ENCODE data around the gene MYRFL.

Gene MYRFL

GRCh38 chr12:69894800-69895383 lies 69.9 kb downstream of the MYRFL start:
- H3K4me3 ChIP-seq (ENCODE audit: low read length): no peak overlapping the region
- no peak overlapping the region for H3K27ac ChIP-seq (ENCODE audit: low read length)
- TF ChIP-seq CTCF (IDR thresholded peaks at IDR 0.05; ENCODE audit: low read depth, low read length): no peak
- no peak for TF ChIP-seq EZH2phosphoT487 (IDR thresholded peaks at IDR 0.05; ENCODE audit: low read depth)
- H3K4me2 ChIP-seq (ENCODE audit: low read length): no peak overlapping the region
- 0 out of 2 replicates have a peak, but pooled peaks cover 5% of the 10 kb centered on the region for H3K4me1 ChIP-seq (ENCODE audit: low read length)
- no peak overlapping the region for H3K9ac ChIP-seq (ENCODE audit: low read length)
- no peaks in the 10 kb centered on the region for H3K27me3 ChIP-seq (ENCODE audit: low read depth, low read length)
- no peaks in the 10 kb centered on the region for H3K36me3 ChIP-seq (replicated peaks; ENCODE audit: low read depth, low read length)
- H3K9me3 ChIP-seq (ENCODE audit: insufficient read depth, low read length): no peaks in the 10 kb centered on the region
- H2AFZ ChIP-seq (ENCODE audit: low read depth, low read length): no peak overlapping the region
- no peaks in the 10 kb centered on the region for H4K20me1 ChIP-seq (ENCODE audit: insufficient read depth, low read length)
- no peaks in the 10 kb centered on the region for H3K79me2 ChIP-seq (ENCODE audit: low read length)

GRCh38 chr12:69896653-69897381 lies 71.8 kb downstream of the MYRFL start:
- no peak for TF ChIP-seq EZH2phosphoT487 (IDR thresholded peaks at IDR 0.05; ENCODE audit: low read depth)
- TF ChIP-seq CTCF (IDR thresholded peaks at IDR 0.05; ENCODE audit: low read depth, low read length): no peak
- Histone ChIP-seq H3K27me3 (ENCODE audit: low read depth, low read length) (no peaks in the 10 kb centered on the region), H4K20me1 (ENCODE audit: insufficient read depth, low read length) (no peaks in the 10 kb centered on the region), H2AFZ (ENCODE audit: low read depth, low read length) (no peak overlapping the region), H3K4me2 (ENCODE audit: low read length) (no peak overlapping the region), H3K79me2 (ENCODE audit: low read length) (no peaks in the 10 kb centered on the region), H3K27ac (ENCODE audit: low read length) (no peak overlapping the region), H3K36me3 (replicated peaks; ENCODE audit: low read depth, low read length) (no peaks in the 10 kb centered on the region), H3K9ac (ENCODE audit: low read length) (no peak overlapping the region), H3K9me3 (ENCODE audit: insufficient read depth, low read length) (no peaks in the 10 kb centered on the region), H3K4me3 (ENCODE audit: low read length) (no peak overlapping the region), H3K4me1 (ENCODE audit: low read length) (peaks cover 9% of the 10 kb centered on the region)

GRCh38 chr12:69897744-69898143 lies 72.7 kb downstream of the MYRFL start:
- TF ChIP-seq CTCF (IDR thresholded peaks at IDR 0.05; ENCODE audit: low read depth, low read length) (no peak), EZH2phosphoT487 (IDR thresholded peaks at IDR 0.05; ENCODE audit: low read depth) (no peak)
- no peak overlapping the region for H3K9ac ChIP-seq (ENCODE audit: low read length)
- peaks cover 9% of the 10 kb centered on the region for H3K4me1 ChIP-seq (ENCODE audit: low read length)
- H3K79me2 ChIP-seq (ENCODE audit: low read length): no peaks in the 10 kb centered on the region
- no peak overlapping the region for H3K4me3 ChIP-seq (ENCODE audit: low read length)
- no peaks in the 10 kb centered on the region for H4K20me1 ChIP-seq (ENCODE audit: insufficient read depth, low read length)
- no peak overlapping the region for H2AFZ ChIP-seq (ENCODE audit: low read depth, low read length)
- H3K4me2 ChIP-seq (ENCODE audit: low read length): no peak overlapping the region
- no peaks in the 10 kb centered on the region for H3K36me3 ChIP-seq (replicated peaks; ENCODE audit: low read depth, low read length)
- H3K27me3 ChIP-seq (ENCODE audit: low read depth, low read length): no peaks in the 10 kb centered on the region
- no peak overlapping the region for H3K27ac ChIP-seq (ENCODE audit: low read length)
- H3K9me3 ChIP-seq (ENCODE audit: insufficient read depth, low read length): no peaks in the 10 kb centered on the region

GRCh38 chr12:69898236-69898635 lies 73.2 kb downstream of the MYRFL start:
- no peak overlapping the region for H3K4me3 ChIP-seq (ENCODE audit: low read length)
- H3K4me1 ChIP-seq (ENCODE audit: low read length): peaks cover 9% of the 10 kb centered on the region
- no peak overlapping the region for H3K27ac ChIP-seq (ENCODE audit: low read length)
- no peaks in the 10 kb centered on the region for H4K20me1 ChIP-seq (ENCODE audit: insufficient read depth, low read length)
- no peaks in the 10 kb centered on the region for H3K27me3 ChIP-seq (ENCODE audit: low read depth, low read length)
- H3K4me2 ChIP-seq (ENCODE audit: low read length): no peak overlapping the region
- H3K79me2 ChIP-seq (ENCODE audit: low read length): no peaks in the 10 kb centered on the region
- no peaks in the 10 kb centered on the region for H3K36me3 ChIP-seq (replicated peaks; ENCODE audit: low read depth, low read length)
- TF ChIP-seq EZH2phosphoT487 (IDR thresholded peaks at IDR 0.05; ENCODE audit: low read depth) (no peak), CTCF (IDR thresholded peaks at IDR 0.05; ENCODE audit: low read depth, low read length) (no peak)
- no peak overlapping the region for H3K9ac ChIP-seq (ENCODE audit: low read length)
- H2AFZ ChIP-seq (ENCODE audit: low read depth, low read length): no peak overlapping the region
- H3K9me3 ChIP-seq (ENCODE audit: insufficient read depth, low read length): no peaks in the 10 kb centered on the region

All from OCI-LY3 (cell line).